GM19438 (cell line): ENCODE results near the gene UBE2L5.
"Not testable (repeated sequence)": the region's sequence is repeated elsewhere in the genome, so short reads cannot be mapped to it uniquely, and the experiment has no call there.

Source experiments
- ATAC-seq: cut with Tn5 transposase; IDR thresholded peaks from one replicate; pipeline ENCODE4 v1.9.1; 2021; ENCODE audit warnings: low read depth; ENCODE audit not compliant: unreplicated experiment

UBE2L5 gene

GRCh38 chr13:30435911-30436451 is 13.7 kb downstream of the UBE2L5 start:
- no peak for ATAC-seq

- ATAC-seq: no peak
These were observed 14.9 kb downstream of the UBE2L5 start for GRCh38 chr13:30437177-30437576.

- ATAC-seq: no peak
These were observed 16.0 kb downstream of the UBE2L5 start for GRCh38 chr13:30438286-30438685.

- ATAC-seq: no peak
These were observed 18.8 kb downstream of the UBE2L5 start for GRCh38 chr13:30440910-30441703.

- no peak for ATAC-seq
These were observed 20.6 kb downstream of the UBE2L5 start for GRCh38 chr13:30442926-30443325.

- ATAC-seq: not testable (repeated sequence)
These were observed 21.2 kb downstream of the UBE2L5 start for GRCh38 chr13:30443491-30443890.

GRCh38 chr13:30443957-30444404 is 21.7 kb downstream of the UBE2L5 start:
- ATAC-seq: peak; percentile 51

- ATAC-seq: peak; percentile 3
These were observed 23.8 kb downstream of the UBE2L5 start for GRCh38 chr13:30446126-30446500.

GRCh38 chr13:30448441-30448840 is 26.1 kb downstream of the UBE2L5 start:
- ATAC-seq: no peak

GRCh38 chr13:30450066-30450465 is 27.8 kb downstream of the UBE2L5 start:
- ATAC-seq: no peak

- ATAC-seq: not testable (repeated sequence)
These were observed 29.2 kb downstream of the UBE2L5 start for GRCh38 chr13:30451476-30451875.

- no peak for ATAC-seq
These were observed 31.4 kb downstream of the UBE2L5 start for GRCh38 chr13:30453727-30454126.

GRCh38 chr13:30454991-30455390 is 32.7 kb downstream of the UBE2L5 start:
- ATAC-seq: no peak

- ATAC-seq: no peak
These were observed 34.0 kb downstream of the UBE2L5 start for GRCh38 chr13:30456290-30456689.

GRCh38 chr13:30457306-30457891 is 35.1 kb downstream of the UBE2L5 start:
- no peak for ATAC-seq

- ATAC-seq: not testable (repeated sequence)
These were observed 39.2 kb downstream of the UBE2L5 start for GRCh38 chr13:30461279-30462066.

GRCh38 chr13:30463787-30464495 is 41.6 kb downstream of the UBE2L5 start:
- peak; percentile 48 for ATAC-seq

- peak; percentile 22 for ATAC-seq
These were observed 42.4 kb downstream of the UBE2L5 start for GRCh38 chr13:30464496-30465342.

- no peak for ATAC-seq
These were observed 43.0 kb downstream of the UBE2L5 start for GRCh38 chr13:30465343-30465592.
